OCI-LY1 (cell line): ENCODE measurements around the gene MEG3.

ENCODE experiments used
- EZH2 ChIP-seq: fragments of 200-600 bp; sonication (generic), shearing (Covaris generic); IDR thresholded peaks from 2 replicates; pipeline ENCODE4 v1.8.0; 2017; ENCODE audit warnings: borderline replicate concordance, mixed run types, mild to moderate bottlenecking, antibody characterized with exemption, low read length, moderate library complexity, mixed read lengths
- TF ChIP-seq, protein P1 (sequence below): fragments of 200-600 bp; sonication (generic), shearing (Covaris generic); IDR thresholded peaks from 2 replicates; pipeline ENCODE4 v1.5.1; 2017; ENCODE audit warnings: mild to moderate bottlenecking, antibody characterized with exemption, low read length, moderate library complexity, mixed read lengths

GRCh38 chr14:100778526-100778882, 47.4 kb upstream of the MEG3 start:
- TF ChIP-seq EZH2: no peak
- TF ChIP-seq, protein P1, sequence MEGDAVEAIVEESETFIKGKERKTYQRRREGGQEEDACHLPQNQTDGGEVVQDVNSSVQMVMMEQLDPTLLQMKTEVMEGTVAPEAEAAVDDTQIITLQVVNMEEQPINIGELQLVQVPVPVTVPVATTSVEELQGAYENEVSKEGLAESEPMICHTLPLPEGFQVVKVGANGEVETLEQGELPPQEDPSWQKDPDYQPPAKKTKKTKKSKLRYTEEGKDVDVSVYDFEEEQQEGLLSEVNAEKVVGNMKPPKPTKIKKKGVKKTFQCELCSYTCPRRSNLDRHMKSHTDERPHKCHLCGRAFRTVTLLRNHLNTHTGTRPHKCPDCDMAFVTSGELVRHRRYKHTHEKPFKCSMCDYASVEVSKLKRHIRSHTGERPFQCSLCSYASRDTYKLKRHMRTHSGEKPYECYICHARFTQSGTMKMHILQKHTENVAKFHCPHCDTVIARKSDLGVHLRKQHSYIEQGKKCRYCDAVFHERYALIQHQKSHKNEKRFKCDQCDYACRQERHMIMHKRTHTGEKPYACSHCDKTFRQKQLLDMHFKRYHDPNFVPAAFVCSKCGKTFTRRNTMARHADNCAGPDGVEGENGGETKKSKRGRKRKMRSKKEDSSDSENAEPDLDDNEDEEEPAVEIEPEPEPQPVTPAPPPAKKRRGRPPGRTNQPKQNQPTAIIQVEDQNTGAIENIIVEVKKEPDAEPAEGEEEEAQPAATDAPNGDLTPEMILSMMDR: no peak
